ENCODE data around the gene RASGEF1C. TPM values are rescaled to one million over a fixed set of nuclear protein-coding genes. Genes with fewer than 3 reads are reported as not detected.

RASGEF1C gene
- total RNA-seq, 2 experiments from 2014 or later: not detected

GRCh38 chr5:180137401-180138213, 71.4 kb downstream of the RASGEF1C start:
- Histone ChIP-seq H3K4me1 (ENCODE audit: insufficient read depth, low read length, poor library complexity, severe bottlenecking) (no peaks in the 10 kb centered on the region), H3K79me2 (ENCODE audit: insufficient read depth, low read depth, low read length) (no peaks in the 10 kb centered on the region), H3K9me2 (ENCODE audit: insufficient read depth, low read length) (no peaks in the 10 kb centered on the region), H3K27ac (ENCODE audit: low read depth, low read length, poor library complexity, severe bottlenecking) (no peak overlapping the region), H3K4me2 (ENCODE audit: low read length) (no peak overlapping the region), H3K36me3 (ENCODE audit: insufficient read depth, low read length) (no peaks in the 10 kb centered on the region), H3K4me3 (ENCODE audit: low read depth, low read length, poor library complexity, severe bottlenecking) (no peak overlapping the region), H3K9me3 (ENCODE audit: low read length) (no peaks in the 10 kb centered on the region), H2AFZ (ENCODE audit: low read length) (no peak overlapping the region), H4K20me1 (ENCODE audit: insufficient read depth, low read length) (no peaks in the 10 kb centered on the region)
- POLR2A ChIA-PET: no interaction called here
- no peak for TF ChIP-seq EZH2phosphoT487 (IDR thresholded peaks at IDR 0.05; ENCODE audit: borderline replicate concordance, low read depth, low read length)
- no peak for TF ChIP-seq CTCF (conservative IDR thresholded peaks at IDR 0.05; ENCODE audit: low read length)
- no peak for DNase-seq (ENCODE audit: low spot score)
- intact Hi-C loops (cut with micrococcal nuclease; ENCODE audit: unreplicated experiment): no loop called here
- no TSS peak for BruUV-seq (replicated peaks)
- CTCF ChIA-PET (ENCODE audit: unreplicated experiment): no interaction called here

GRCh38 chr5:180136630-180137381, 72.2 kb downstream of the RASGEF1C start:
- H3K36me3 ChIP-seq (ENCODE audit: insufficient read depth, low read length): no peaks in the 10 kb centered on the region
- no peaks in the 10 kb centered on the region for H3K4me1 ChIP-seq (ENCODE audit: insufficient read depth, low read length, poor library complexity, severe bottlenecking)
- H3K9me2 ChIP-seq (ENCODE audit: insufficient read depth, low read length): no peaks in the 10 kb centered on the region
- no peak for DNase-seq (ENCODE audit: low spot score)
- TF ChIP-seq CTCF (conservative IDR thresholded peaks at IDR 0.05; ENCODE audit: low read length) (no peak), EZH2phosphoT487 (IDR thresholded peaks at IDR 0.05; ENCODE audit: borderline replicate concordance, low read depth, low read length) (no peak)
- POLR2A ChIA-PET: no interaction called here
- no peak overlapping the region for H3K4me2 ChIP-seq (ENCODE audit: low read length)
- H3K4me3 ChIP-seq (ENCODE audit: low read depth, low read length, poor library complexity, severe bottlenecking): no peak overlapping the region
- H4K20me1 ChIP-seq (ENCODE audit: insufficient read depth, low read length): no peaks in the 10 kb centered on the region
- intact Hi-C loops (cut with micrococcal nuclease; ENCODE audit: unreplicated experiment): no loop called here
- no peaks in the 10 kb centered on the region for H3K79me2 ChIP-seq (ENCODE audit: insufficient read depth, low read depth, low read length)
- H3K9me3 ChIP-seq (ENCODE audit: low read length): no peaks in the 10 kb centered on the region
- CTCF ChIA-PET (ENCODE audit: unreplicated experiment): no interaction called here
- H2AFZ ChIP-seq (ENCODE audit: low read length): no peak overlapping the region
- no TSS peak for BruUV-seq (replicated peaks)
- no peak overlapping the region for H3K27ac ChIP-seq (ENCODE audit: low read depth, low read length, poor library complexity, severe bottlenecking)
